GM12891 (cell line): ENCODE results near the gene GZMA.

ENCODE experiments used
- DNase-seq: peaks from one replicate; pipeline ENCODE4 v3.0.0; 2011; ENCODE audit warnings: low spot score; ENCODE audit not compliant: insufficient read length
- FAIRE-seq: peaks from 2 replicates; lab custom pipeline; 2011; peaks lifted over from hg19 to GRCh38; lab: Jason Lieb, UNC
- PAX5 ChIP-seq: IDR thresholded peaks from 2 replicates; pipeline ENCODE4 v1.6.1; 2011; ENCODE audit warnings: low read length, moderate library complexity, mild to moderate bottlenecking; ENCODE audit not compliant: insufficient read depth, severe bottlenecking
- POLR2A ChIP-seq: IDR thresholded peaks from 2 replicates; pipeline ENCODE4 v1.6.1; 2011; ENCODE audit warnings: low read depth, low read length, control low read depth
- POLR2AphosphoS5 ChIP-seq: IDR thresholded peaks from 2 replicates; pipeline ENCODE4 v1.6.1; 2011; ENCODE audit warnings: low read depth, low read length, control low read depth
- POU2F2 ChIP-seq: IDR thresholded peaks from 2 replicates; pipeline ENCODE4 v1.6.1; 2011; ENCODE audit warnings: low read depth, mild to moderate bottlenecking, control low read depth, low read length, moderate library complexity
- SPI1 ChIP-seq: IDR thresholded peaks from 2 replicates; pipeline ENCODE4 v1.6.1; 2011; ENCODE audit warnings: low read depth, low read length, control low read depth
- TAF1 ChIP-seq: IDR thresholded peaks from 2 replicates; pipeline ENCODE4 v1.6.1; 2011; ENCODE audit warnings: low read depth, low read length, control low read depth

GZMA gene

GRCh38 chr5:55146543-55147151 is 44.2 kb downstream of the GZMA start:
- FAIRE-seq (peak; percentile 70), DNase-seq (peak; percentile 16)
- TF ChIP-seq TAF1 (no peak), SPI1 (no peak), POLR2A (no peak), POLR2AphosphoS5 (no peak), POU2F2 (no peak), PAX5 (no peak)

- DNase-seq (no peak), FAIRE-seq (no peak)
- no peak for TF ChIP-seq POU2F2
- no peak for TF ChIP-seq PAX5
- TF ChIP-seq POLR2AphosphoS5 = no peak
- TF ChIP-seq SPI1 = no peak
- TF ChIP-seq TAF1 = no peak
- no peak for TF ChIP-seq POLR2A
These were observed 46.9 kb downstream of the GZMA start for GRCh38 chr5:55149308-55149795.

GRCh38 chr5:55151923-55152842 is 49.7 kb downstream of the GZMA start:
- DNase-seq (no peak), FAIRE-seq (no peak)
- TF ChIP-seq POLR2A (no peak), POLR2AphosphoS5 (no peak), POU2F2 (no peak), PAX5 (no peak), TAF1 (no peak), SPI1 (no peak)

- FAIRE-seq (no peak), DNase-seq (no peak)
- TF ChIP-seq POU2F2 (no peak), SPI1 (no peak), POLR2AphosphoS5 (no peak), TAF1 (no peak), POLR2A (no peak), PAX5 (no peak)
These were observed 52.4 kb downstream of the GZMA start for GRCh38 chr5:55154873-55155272.
